Uterus (tissue), 4 donors: Measurements from ENCODE around the gene VASP. TPM values are rescaled to one million over a fixed set of nuclear protein-coding genes. Genes with fewer than 3 reads are reported as not detected.

ENCODE experiments used
- DNase-seq, 2 donors: peaks; one replicate each; pipeline ENCODE4 v3.0.0-alpha.2; 2019 to 2020
- H3K27ac ChIP-seq, 2 donors: fragments of 200-600 bp; sonication (generic); 1 replicate in 1 of 2; 2 replicates in 1 of 2; pipeline ENCODE4 v1.5.1; 2016 to 2018
- H3K27me3 ChIP-seq, 2 donors: fragments of 200-600 bp; sonication (generic); one replicate each; pipeline ENCODE4 v1.5.1; 2018 to 2019; ENCODE audit warnings: control low read depth in 1 of 2
- H3K36me3 ChIP-seq, 2 donors: fragments of 200-600 bp; sonication (generic); one replicate each; pipeline ENCODE4 v1.5.1; 2019; ENCODE audit warnings: control low read depth in 1 of 2
- H3K4me1 ChIP-seq, 2 donors: fragments of 200-600 bp; sonication (generic); one replicate each; pipeline ENCODE4 v1.5.1; 2018 to 2019; ENCODE audit warnings: control low read depth in 1 of 2
- H3K4me3 ChIP-seq, 2 donors: fragments of 200-600 bp; sonication (generic); 1 replicate in 1 of 2; 2 replicates in 1 of 2; pipeline ENCODE4 v1.5.1; 2018 to 2019; ENCODE audit warnings: mild to moderate bottlenecking in 1 of 2
- H3K9me3 ChIP-seq, 2 donors: fragments of 200-600 bp; sonication (generic); one replicate each; pipeline ENCODE4 v1.5.1; 2019; ENCODE audit warnings: control low read depth in 1 of 2
- POLR2A ChIP-seq, 2 donors: fragments of 450-650 bp; IDR thresholded peaks; one replicate each; pipeline ENCODE4 v1.6.1; 2016; ENCODE audit warnings: antibody characterized with exemption in 2 of 2, mild to moderate bottlenecking in 1 of 2, moderate library complexity in 1 of 2
- intact Hi-C: fragments of 100-400 bp; cut with DNase I; formaldehyde crosslinking; loops from one replicate; pipeline ENCODE4 v1.15.1; 2023; ENCODE audit warnings: low total_unique reads
- total RNA-seq, 4 donors: library from RNA; depleted of rRNA in 3 of 4; stranded (reverse); fragments of >200 nt in 3 of 4; gene quantifications; one replicate each; pipeline versions ENCODE4 v1.1.0 to v1.2.4, GENCODE V29; 2014 to 2023
- TF ChIP-seq, protein P1 (sequence below), 4 experiments: fragments of 200-600 bp in 2 of 4; fragments of 450-650 bp in 2 of 4; sonication (generic) in 2 of 4; IDR thresholded peaks; one replicate each; pipeline ENCODE4 v1.5.1; 2016 to 2019; ENCODE audit warnings: antibody characterized with exemption in 4 of 4, mild to moderate bottlenecking in 2 of 4, moderate library complexity in 1 of 4
- donor health status: DM: yes; HTN: yes; CAD: no.

VASP gene
- total RNA-seq, 4 donors from 2014 or later = 21.5 to 157 (median 38.3) TPM

DNA sequence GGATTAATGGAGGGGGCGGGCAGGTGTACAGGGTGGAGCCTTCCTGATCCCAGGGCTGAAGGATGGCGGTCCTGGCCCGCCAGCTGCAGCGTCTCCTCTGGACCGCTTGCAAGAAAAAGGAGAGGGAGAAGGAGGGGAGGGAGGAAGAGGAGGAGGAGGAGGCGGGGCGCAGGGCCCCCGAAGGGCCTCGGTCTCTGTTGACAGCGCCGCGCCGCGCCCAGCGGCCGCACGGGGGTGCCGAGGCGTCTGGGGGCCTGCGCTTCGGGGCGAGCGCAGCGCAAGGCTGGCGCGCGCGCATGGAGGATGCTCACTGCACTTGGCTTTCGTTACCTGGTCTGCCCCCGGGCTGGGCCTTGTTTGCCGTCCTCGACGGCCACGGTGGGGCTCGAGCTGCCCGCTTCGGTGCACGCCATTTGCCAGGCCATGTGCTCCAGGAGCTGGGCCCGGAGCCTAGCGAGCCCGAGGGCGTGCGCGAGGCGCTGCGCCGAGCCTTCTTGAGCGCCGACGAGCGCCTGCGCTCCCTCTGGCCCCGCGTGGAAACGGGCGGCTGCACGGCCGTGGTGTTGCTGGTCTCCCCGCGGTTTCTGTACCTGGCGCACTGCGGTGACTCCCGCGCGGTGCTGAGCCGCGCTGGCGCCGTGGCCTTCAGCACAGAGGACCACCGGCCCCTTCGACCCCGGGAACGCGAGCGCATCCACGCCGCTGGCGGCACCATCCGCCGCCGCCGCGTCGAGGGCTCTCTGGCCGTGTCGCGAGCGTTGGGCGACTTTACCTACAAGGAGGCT is 8.7 kb upstream of the VASP start, which contains the start of gene PPM1N:
PPM1N (plus strand) TSS at position 33 of the 785 bp plus-strand sequence; CDS start at position 63, 30 bp downstream.
- intact Hi-C loops = no loop called here
- Histone ChIP-seq H3K36me3 (no peaks in the 10 kb centered on the region), H3K4me1 (peaks cover 0 to 10% of the 10 kb centered on the region in 2 donors), H3K27ac (peak within 1 kb of the TSS in 1 of 2 donors; percentile 10), H3K9me3 (no peaks in the 10 kb centered on the region), H3K4me3 (peak within 1 kb of the TSS in 1 of 2 donors; percentile 45), H3K27me3 (peaks cover 0 to 4% of the 10 kb centered on the region in 2 donors)
- DNase-seq = no peak
- TF ChIP-seq, protein P1, sequence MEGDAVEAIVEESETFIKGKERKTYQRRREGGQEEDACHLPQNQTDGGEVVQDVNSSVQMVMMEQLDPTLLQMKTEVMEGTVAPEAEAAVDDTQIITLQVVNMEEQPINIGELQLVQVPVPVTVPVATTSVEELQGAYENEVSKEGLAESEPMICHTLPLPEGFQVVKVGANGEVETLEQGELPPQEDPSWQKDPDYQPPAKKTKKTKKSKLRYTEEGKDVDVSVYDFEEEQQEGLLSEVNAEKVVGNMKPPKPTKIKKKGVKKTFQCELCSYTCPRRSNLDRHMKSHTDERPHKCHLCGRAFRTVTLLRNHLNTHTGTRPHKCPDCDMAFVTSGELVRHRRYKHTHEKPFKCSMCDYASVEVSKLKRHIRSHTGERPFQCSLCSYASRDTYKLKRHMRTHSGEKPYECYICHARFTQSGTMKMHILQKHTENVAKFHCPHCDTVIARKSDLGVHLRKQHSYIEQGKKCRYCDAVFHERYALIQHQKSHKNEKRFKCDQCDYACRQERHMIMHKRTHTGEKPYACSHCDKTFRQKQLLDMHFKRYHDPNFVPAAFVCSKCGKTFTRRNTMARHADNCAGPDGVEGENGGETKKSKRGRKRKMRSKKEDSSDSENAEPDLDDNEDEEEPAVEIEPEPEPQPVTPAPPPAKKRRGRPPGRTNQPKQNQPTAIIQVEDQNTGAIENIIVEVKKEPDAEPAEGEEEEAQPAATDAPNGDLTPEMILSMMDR (IDR thresholded peaks at IDR 0.05) = peak in 1 of 4 experiments; percentile 6
- no peak for TF ChIP-seq POLR2A (IDR thresholded peaks at IDR 0.05)

DNA sequence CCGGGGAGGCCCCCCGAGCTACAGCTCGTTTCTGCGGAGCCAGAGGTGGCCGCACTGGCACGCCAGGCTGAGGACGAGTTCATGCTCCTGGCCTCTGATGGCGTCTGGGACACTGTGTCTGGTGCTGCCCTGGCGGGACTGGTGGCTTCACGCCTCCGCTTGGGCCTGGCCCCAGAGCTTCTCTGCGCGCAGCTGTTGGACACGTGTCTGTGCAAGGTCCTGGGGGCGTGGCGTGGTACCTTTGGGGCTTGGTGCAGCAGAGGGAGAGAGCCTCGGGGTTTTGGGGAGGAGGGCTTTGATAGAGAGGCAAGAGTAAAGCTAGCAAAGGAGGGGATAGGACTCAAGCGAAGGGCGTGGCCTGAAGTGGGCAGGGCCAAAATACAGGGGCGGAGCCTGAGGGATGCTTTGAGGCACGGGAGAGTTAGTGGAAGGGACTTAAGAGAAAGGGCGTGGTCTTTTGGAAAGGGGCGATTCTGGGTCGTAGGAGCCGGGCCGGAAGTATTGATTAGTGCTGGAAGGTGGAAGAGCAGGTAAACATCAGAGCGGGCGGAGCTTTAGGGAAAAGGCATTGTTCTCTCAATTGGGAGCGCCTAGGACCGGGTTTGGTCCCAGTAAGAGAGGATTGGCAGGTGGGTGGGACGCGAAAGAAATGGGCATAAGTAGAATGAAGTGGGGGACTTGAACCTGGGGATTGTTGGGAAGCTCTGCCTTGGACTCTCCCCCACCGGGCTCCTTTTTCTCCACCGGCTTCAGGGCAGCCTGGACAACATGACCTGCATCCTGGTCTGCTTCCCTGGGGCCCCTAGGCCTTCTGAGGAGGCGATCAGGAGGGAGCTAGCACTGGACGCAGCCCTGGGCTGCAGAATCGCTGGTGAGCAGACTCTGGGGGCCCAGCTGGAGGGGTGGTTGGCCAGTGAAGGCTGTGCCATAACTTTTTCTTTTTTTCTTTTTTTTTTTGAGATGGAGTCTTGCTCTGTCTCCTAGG is 7.8 kb upstream of the VASP start:
- intact Hi-C loops = no loop called here
- Histone ChIP-seq H3K27ac (no peak overlapping the region), H3K4me3 (no peak overlapping the region), H3K4me1 (peaks cover 0 to 10% of the 10 kb centered on the region in 2 donors), H3K9me3 (no peaks in the 10 kb centered on the region), H3K27me3 (peaks cover 0 to 4% of the 10 kb centered on the region in 2 donors), H3K36me3 (no peaks in the 10 kb centered on the region)
- DNase-seq = no peak
- TF ChIP-seq, protein P1 (IDR thresholded peaks at IDR 0.05) = no peak
- no peak for TF ChIP-seq POLR2A (IDR thresholded peaks at IDR 0.05)

DNA sequence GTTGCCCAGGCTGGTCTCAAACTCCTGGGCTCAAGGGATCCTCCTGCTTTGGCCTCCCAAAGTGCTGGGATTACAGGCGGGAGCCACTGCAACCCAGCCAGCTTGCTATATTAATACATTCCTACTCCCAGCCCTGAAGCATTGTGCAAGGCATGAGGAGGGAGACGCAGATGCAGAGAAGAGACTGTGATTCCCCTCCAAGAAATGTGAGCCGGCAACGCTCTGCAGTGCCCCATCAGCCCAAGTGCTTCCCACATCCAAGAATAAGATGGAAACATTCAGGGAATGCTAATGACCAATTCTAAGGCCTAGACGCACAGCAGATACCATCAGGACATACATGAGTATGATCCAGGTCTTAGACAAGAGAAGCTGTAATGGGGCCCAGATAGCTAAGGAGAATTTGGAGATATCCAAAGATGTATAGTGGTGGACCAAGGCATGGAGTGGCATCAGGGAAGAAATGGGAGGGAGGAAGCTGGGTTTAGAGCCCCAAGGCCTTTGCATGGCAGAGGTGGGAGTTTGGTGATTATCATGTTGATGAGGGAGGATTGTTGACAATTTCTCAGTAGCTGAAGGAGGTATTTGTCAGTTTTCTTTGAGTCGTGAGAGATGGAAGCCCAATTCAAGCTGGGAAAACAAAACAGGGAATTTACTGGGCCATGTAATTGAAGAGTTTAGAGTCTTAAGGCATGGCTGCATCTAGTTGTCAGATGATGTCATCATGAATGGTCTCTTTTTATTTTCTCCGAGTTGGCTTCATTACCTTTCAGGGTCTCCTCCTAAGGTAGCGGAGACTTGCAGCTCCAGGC is 6.2 kb upstream of the VASP start:
- Histone ChIP-seq H3K4me1 (peaks cover 0 to 6% of the 10 kb centered on the region in 2 donors), H3K27me3 (peaks cover 0 to 4% of the 10 kb centered on the region in 2 donors), H3K27ac (no peak overlapping the region), H3K9me3 (no peaks in the 10 kb centered on the region), H3K4me3 (no peak overlapping the region), H3K36me3 (no peaks in the 10 kb centered on the region)
- intact Hi-C loops = no loop called here
- TF ChIP-seq, protein P1 (IDR thresholded peaks at IDR 0.05) = no peak
- no peak for TF ChIP-seq POLR2A (IDR thresholded peaks at IDR 0.05)
- no peak for DNase-seq

DNA sequence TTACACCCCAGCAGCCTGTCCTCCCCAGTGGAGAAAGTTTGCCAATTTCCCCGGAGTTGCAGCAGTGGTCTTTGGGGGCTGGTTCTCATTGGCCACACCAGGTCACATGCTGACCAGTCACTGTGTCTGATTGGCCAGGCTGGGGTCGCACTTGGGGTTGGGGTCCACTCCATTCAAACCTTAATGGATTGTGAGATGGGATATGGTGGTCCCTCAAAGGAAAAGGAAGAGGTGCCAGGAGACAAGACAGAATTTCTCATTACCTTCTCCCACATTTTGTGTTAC is 5.6 kb upstream of the VASP start:
- TF ChIP-seq, protein P1 (IDR thresholded peaks at IDR 0.05) = no peak
- TF ChIP-seq POLR2A (IDR thresholded peaks at IDR 0.05) = no peak
- Histone ChIP-seq H3K4me3 (no peak overlapping the region), H3K9me3 (no peaks in the 10 kb centered on the region), H3K36me3 (no peaks in the 10 kb centered on the region), H3K4me1 (peaks cover 0 to under 1% of the 10 kb centered on the region in 2 donors), H3K27ac (no peak overlapping the region), H3K27me3 (peaks cover 0 to 4% of the 10 kb centered on the region in 2 donors)
- intact Hi-C loops = no loop called here
- DNase-seq = no peak
